Stimulated activated CD4-positive, alpha-beta T cell treated with anti-CD3 and anti-CD28 coated beads, TNF-alpha, amount 100 ng/mL, for 24 hours (primary cell): Measurements from ENCODE around the gene TREML2.

Experiments used
- DNase-seq, 3 experiments: peaks; one replicate each; pipeline ENCODE4 v3.0.0-alpha.2; 2020; ENCODE audit warnings: low read depth in 3 of 3

TREML2 gene

DNA sequence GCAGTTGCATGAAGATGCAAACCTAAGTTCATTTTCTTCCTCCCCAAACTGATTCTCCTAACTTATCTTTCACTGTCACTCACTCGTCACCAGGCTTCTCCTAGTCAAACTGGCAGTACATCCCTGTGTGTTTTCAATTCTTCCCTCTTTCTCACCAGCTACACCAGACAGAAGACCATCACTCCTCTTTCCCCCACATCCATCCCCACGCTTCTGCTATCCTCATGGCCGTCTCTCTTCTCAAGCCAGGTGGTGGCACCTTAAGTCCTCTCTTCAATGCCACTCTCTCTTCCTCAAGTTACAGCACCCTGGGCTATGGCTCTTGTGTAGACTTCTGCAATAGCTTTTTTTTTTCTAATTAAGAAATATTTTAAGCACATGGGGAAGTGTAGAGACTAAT, 23.7 kb downstream of the TREML2 start:
- DNase-seq, result no peak

- no peak for DNase-seq
Observed at GRCh38 chr6:41176189-41176588, 24.8 kb downstream of the TREML2 start.

GRCh38 chr6:41175084-41175483, 25.9 kb downstream of the TREML2 start:
- no peak for DNase-seq

DNA sequence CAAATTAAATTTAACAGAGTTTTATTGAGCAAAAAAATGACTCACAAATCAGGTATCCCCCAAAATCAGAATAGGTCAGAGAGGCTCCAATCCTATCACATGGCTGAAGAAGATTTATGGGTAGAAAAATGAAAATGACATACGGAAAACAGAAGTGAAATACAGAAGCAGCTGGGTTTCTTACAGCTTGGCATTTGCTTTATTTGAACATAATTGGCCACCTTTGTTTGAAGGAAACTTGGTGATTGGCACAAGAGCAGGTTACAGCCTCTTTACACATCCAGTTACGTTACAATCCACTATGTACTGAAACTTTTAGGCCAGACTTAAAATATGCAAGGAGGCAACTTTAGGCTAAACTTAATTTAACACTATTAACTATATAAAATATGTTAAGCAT, 26.3 kb downstream of the TREML2 start:
- no peak for DNase-seq

GRCh38 chr6:41171908-41172307, 29.0 kb downstream of the TREML2 start:
- no peak for DNase-seq

GRCh38 chr6:41170547-41171160, 30.3 kb downstream of the TREML2 start:
- no peak for DNase-seq

DNA sequence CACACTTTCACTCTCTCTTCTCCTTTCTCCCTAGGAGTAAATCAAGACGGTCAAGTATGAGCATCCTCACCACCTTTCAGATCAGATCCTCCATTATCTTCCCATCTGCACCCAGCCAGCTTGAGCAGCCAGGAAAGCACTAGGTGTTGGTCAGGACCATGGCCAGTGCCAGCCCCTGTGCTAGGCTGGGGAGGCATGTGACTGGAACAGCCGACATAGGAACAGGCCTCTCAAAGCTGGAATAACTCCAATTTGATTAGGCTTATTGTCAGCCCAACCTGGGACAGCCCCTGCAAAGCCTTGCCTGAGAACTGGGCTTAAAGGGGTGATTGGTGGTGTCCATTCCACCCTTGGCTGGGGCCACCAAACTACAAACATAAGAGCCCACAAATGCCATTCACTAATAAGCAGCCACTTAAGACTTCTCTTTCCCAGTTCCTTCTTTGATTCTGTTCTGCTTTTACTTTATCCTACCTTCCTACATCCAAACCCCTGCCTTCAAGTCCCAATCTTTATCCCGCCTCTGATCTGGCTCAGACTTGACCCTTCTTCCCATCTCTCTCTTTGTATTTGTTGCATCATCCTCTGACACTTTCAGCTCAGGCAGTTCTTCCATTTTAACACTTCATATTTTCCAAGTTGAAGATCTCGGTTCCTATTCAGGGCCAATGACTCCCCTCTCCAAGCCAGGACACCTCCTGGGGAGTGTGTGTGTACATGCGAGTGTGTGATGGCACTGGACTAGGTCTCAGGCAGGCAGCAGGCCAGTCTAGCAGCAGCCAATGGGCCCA, 33.6 kb downstream of the TREML2 start:
- no peak for DNase-seq

- DNase-seq, result no peak
Observed at GRCh38 chr6:41164551-41165120, 36.3 kb downstream of the TREML2 start.

- no peak for DNase-seq
Observed at GRCh38 chr6:41163419-41163717, 37.6 kb downstream of the TREML2 start.

DNA sequence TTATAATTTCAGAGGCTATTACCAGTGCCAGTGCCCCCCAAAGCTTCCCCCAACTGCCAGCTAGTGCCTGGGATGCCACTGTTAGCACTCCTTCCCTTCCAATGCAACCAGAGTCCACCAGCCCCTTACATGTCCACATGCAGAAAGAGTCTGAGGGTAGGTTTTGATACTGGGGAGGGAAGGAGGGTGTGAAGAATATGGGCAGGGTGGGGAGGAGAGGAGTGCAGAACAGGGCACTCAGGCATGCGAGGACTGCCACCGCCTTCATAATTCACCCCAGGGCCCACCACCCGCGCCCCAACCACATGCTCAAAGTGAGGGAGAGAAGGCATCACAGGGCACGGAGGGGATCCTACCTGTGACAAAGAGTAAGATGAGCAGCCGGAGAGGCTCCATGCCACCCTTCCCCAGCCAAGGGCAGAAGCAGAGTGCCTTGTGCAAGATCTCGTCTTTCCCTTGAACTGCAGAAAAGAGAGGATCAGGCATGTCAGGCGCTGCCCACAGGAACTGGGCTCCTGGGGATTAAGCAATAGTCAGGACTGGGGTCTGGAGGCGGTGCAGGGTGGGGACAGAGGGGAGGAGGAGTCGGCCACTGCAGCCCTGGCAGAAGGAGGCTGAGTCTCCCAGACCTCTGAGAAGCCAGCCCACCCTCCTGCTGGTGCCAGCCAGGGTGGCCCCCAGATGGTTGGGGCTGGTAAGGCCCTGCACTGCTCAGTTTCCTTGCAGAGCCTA, 38.1 kb downstream of the TREML2 start, which contains the start of gene TREM2:
TREM2 (minus strand) TSS at position 430 of the 732 bp plus-strand sequence; CDS start at position 396, 34 bp downstream.
- DNase-seq, result no peak

DNA sequence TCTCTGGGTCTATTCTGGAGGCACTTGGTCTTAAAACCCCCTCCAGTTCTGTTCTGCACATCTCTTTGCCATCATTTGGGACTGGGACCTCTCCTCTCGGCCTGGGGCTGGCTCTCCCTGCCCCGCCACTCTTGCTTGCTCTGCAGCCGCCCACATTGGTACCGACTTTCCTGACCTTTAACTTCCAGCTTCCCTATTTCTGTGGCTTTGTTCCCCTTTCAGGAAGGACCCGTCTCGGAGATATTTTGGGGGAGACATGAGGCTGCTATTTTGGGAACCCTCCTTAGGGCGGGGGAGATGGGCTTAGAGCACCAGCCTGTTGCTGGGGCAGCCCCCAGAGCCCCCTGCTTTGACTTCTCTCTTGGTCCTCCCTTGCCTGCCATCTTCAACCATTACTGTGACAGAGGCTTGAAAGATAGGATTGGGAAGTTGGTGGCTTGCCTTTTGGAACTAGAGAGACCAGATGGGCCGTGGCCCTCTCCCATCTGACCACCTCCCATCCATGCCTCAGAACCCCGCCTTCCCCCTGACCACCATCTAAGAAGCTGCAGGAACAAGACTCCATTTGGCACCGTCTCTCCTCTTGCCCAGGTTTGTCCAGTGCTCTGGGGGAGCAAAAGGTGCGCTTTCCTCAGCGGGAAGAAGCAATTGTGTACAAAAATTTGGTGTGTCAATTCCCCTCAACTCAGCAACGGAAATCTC, 38.9 kb downstream of the TREML2 start:
- DNase-seq, result no peak

DNA sequence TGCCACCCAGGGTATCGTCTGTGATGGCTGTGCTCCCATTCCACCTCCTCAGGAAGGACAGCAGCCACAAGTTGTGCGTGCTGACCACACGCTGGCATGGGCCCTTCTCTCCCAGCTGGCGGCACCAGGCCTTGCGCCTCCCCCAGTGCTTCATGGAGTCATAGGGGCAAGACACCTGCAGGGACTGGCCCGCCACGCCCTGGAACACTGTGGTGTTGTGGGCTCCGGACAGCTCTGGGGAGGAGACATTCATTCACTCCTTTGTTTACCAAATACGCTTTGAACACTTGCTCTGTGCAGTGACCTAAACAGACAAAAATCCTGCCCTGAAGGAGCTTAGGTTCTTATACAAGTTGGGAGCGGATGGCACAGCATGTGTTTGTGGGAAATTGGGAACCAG, 39.6 kb downstream of the TREML2 start:
- no peak for DNase-seq

- no peak for DNase-seq
Observed at GRCh38 chr6:41160933-41161332, 40.0 kb downstream of the TREML2 start.

- no peak for DNase-seq
Observed at GRCh38 chr6:41159415-41160082, 41.4 kb downstream of the TREML2 start.

DNA sequence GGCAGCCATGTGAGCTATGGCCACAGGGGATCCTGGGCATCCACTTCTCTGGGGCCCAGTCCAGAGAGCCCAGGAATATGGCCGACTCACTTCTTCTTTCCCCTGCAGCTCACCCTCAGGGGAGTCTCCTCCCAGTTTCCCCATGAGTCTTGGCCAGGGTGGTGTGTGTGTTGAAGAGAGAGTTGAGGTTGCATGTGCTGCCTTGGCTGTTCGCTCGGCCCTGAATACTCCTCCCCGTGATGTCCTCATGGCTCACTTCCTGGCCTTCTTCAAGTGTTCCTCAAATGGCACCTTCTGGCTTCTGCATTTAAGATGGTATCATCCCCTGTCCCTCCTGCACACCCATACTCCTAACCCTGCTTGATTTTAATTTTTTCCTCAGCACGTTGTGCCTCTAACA, 43.6 kb downstream of the TREML2 start:
- no peak for DNase-seq

DNA sequence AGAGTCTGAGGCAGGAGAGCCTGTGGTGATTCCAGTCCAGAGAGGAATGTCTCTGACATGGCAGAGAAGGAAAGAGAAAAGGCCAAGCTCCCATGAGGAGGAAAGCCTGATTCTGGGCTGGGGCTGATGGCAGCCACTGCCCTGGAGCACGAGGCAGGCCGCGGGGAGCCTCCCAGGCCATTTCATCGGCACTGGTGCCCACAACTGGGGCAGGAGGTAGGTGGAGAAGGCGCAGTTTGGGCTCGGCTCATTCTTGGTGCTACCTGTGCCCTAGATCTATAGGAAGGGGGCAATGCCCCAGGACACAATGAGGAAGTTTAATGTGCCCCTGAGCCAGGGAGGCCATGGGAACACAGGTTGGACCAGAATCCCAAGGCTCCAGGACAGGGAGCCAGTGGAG, 44.2 kb downstream of the TREML2 start:
- no peak for DNase-seq

- DNase-seq, result no peak
Observed at GRCh38 chr6:41156001-41156400, 44.9 kb downstream of the TREML2 start.

DNA sequence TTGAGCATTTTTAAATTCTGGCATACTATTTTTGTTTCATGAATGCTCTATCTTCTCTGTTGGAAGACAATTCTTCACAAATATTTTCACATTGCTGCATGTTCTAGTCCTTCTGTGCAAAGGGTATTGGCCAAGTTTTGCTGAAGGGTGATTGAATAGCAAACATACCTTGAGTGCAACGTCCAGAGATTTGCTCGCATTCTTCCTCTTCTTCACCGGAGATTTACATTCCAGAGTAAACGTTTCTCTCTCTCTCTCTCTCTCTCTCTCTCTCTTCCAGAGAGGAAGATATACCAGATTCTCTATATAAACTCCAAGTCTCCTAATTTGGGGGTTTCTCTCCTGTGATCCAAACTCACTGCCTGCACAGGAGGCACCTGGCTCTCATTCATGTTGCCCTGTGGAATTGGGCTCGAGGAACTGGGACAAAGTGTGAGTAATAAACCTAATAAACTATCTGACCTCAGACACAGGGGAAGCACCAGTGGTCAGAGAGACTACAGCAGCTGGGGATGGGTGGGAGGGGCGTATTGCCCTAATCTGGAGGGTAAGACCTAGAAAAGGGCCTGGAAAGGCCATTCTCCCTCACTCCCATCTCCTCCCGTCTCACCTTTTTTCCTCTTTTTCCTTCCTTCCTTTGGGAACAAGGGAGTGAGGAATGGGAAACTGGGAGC, 45.7 kb downstream of the TREML2 start:
- no peak for DNase-seq

DNA sequence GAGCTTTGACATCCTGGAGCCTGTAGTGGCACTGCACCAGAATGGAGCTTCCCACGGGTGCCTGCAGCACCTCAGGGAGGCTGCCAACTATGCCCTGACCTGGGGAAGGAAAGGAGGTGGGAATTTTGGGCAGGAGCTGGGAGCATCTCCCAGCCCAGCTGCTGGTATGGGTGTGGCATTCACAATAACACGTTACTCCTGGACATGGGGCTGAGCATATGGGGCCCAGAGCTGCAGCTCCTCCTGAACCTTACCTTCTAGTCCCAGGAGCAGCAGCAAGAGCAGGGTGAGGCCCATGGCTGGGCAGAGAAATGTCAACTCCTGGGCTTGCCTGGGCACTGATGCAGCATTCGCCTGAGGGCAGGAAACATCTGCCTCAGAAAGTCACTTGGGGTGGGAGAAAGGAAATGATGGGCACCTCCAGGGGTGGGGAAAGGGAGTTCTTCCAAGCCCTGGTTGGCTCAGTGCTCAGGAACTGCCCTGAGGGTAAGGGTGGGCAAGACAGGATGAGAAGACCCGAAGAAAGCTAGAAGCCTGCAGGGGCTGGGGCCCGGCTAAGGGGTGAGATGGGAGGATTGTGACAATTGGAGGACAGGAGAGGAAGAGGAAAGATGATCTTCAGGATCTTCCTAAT, 46.8 kb downstream of the TREML2 start, which contains the start of gene TREML1:
TREML1 (minus strand) TSS at position 356 of the 634 bp plus-strand sequence; CDS start at position 297, 59 bp downstream.
- no peak for DNase-seq

- no peak for DNase-seq
Observed at GRCh38 chr6:41153451-41153850, 47.5 kb downstream of the TREML2 start.
